Stimulated activated CD4-positive, alpha-beta T cell treated with anti-CD3 and anti-CD28 coated beads, Interleukin-4, amount 100 ng/mL, for 48 hours (primary cell): ENCODE results near the gene PSMB7.
A peak's percentile ranks its signal among the peaks of the same experiment; 100 is the strongest.

Source experiments
- DNase-seq, 2 donors: peaks; one replicate each; pipeline ENCODE4 v3.0.0-alpha.2; 2020; ENCODE audit warnings: low read depth in 2 of 2

The PSMB7 gene

GRCh38 chr9:124415102-124415851, at the start of gene PSMB7:
Gene PSMB7 (minus strand): TSS chr9:124415442. CDS start chr9:124415425, 17 bp downstream.
- peak; percentile 96 to 97 for DNase-seq

- DNase-seq: no peak
Observed at GRCh38 chr9:124462739-124463138, 47.5 kb upstream of the PSMB7 start.

- DNase-seq: no peak
Observed at GRCh38 chr9:124458441-124458840, 43.2 kb upstream of the PSMB7 start.

- DNase-seq: no peak
Observed at GRCh38 chr9:124457887-124458431, 42.7 kb upstream of the PSMB7 start.

- no peak for DNase-seq
Observed at GRCh38 chr9:124457079-124457886, 42.0 kb upstream of the PSMB7 start.

GRCh38 chr9:124456341-124457078, 41.3 kb upstream of the PSMB7 start:
- DNase-seq: no peak

GRCh38 chr9:124455820-124456219, 40.6 kb upstream of the PSMB7 start:
- no peak for DNase-seq

GRCh38 chr9:124454791-124455443, 39.7 kb upstream of the PSMB7 start:
- DNase-seq: no peak

- DNase-seq: no peak
Observed at GRCh38 chr9:124454296-124454695, 39.1 kb upstream of the PSMB7 start.

- DNase-seq: no peak
Observed at GRCh38 chr9:124453586-124454191, 38.4 kb upstream of the PSMB7 start.

GRCh38 chr9:124452841-124453585, 37.8 kb upstream of the PSMB7 start:
- DNase-seq: no peak

GRCh38 chr9:124452326-124452725, 37.1 kb upstream of the PSMB7 start:
- DNase-seq: no peak

GRCh38 chr9:124450931-124451661, 35.9 kb upstream of the PSMB7 start:
- no peak for DNase-seq

GRCh38 chr9:124450241-124450924, 35.1 kb upstream of the PSMB7 start, which contains the start of gene ADGRD2:
Gene ADGRD2 (plus strand): TSS chr9:124450451. CDS start chr9:124451667, 1,216 bp downstream.
- DNase-seq: no peak

GRCh38 chr9:124449381-124450151, 34.3 kb upstream of the PSMB7 start:
- DNase-seq: no peak

GRCh38 chr9:124448019-124448418, 32.8 kb upstream of the PSMB7 start:
- DNase-seq: no peak

- DNase-seq: no peak
Observed at GRCh38 chr9:124447297-124447661, 32.0 kb upstream of the PSMB7 start.

- DNase-seq: no peak
Observed at GRCh38 chr9:124444166-124444565, 28.9 kb upstream of the PSMB7 start.
